ENCODE data around the gene F7. TPM values are rescaled to one million over a fixed set of nuclear protein-coding genes. Genes with fewer than 3 reads are reported as not detected.

The F7 gene
- total RNA-seq, 4 donors from 2014 or later = 0.12 to 0.54 TPM; not detected in 2

DNA sequence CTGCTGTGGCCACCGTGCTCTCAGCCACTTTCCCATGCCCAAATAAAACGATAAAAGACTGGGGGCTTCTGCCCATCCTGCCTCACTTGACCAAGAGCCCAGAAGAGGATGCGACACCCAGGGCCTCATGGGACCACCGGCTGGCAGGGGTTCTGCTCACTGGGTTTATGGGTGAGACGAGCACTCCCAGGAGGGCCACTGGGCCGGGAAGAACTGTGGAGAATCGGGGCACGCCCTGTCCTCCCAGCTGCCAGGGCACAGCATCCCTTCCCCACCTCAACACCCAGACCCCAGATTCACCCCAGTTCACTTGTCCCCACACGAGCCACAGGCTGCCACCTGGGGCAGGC is 12.3 kb downstream of the F7 start:
- H3K9me3 ChIP-seq = no peaks in the 10 kb centered on the region
- H3K36me3 ChIP-seq = no peaks in the 10 kb centered on the region
- no peak for ATAC-seq
- no peak overlapping the region for H3K4me3 ChIP-seq
- H3K27ac ChIP-seq = no peak overlapping the region
- H3K27me3 ChIP-seq = peaks cover 35% of the 10 kb centered on the region
- no CpG with 5 or more reads among the region's 9 CpGs for WGBS, 2 donors (ENCODE audit: low coverage in 1 of 2)
- peaks cover 0 to 11% (median 0%) of the 10 kb centered on the region in 3 donors for H3K4me1 ChIP-seq
- TF ChIP-seq EP300 (IDR thresholded peaks at IDR 0.05) (no peak), POLR2A (IDR thresholded peaks at IDR 0.05) (no peak), POLR2AphosphoS5 (IDR thresholded peaks at IDR 0.05) (no peak)
- TF ChIP-seq, protein P1, sequence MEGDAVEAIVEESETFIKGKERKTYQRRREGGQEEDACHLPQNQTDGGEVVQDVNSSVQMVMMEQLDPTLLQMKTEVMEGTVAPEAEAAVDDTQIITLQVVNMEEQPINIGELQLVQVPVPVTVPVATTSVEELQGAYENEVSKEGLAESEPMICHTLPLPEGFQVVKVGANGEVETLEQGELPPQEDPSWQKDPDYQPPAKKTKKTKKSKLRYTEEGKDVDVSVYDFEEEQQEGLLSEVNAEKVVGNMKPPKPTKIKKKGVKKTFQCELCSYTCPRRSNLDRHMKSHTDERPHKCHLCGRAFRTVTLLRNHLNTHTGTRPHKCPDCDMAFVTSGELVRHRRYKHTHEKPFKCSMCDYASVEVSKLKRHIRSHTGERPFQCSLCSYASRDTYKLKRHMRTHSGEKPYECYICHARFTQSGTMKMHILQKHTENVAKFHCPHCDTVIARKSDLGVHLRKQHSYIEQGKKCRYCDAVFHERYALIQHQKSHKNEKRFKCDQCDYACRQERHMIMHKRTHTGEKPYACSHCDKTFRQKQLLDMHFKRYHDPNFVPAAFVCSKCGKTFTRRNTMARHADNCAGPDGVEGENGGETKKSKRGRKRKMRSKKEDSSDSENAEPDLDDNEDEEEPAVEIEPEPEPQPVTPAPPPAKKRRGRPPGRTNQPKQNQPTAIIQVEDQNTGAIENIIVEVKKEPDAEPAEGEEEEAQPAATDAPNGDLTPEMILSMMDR (IDR thresholded peaks at IDR 0.05) = no peak

DNA sequence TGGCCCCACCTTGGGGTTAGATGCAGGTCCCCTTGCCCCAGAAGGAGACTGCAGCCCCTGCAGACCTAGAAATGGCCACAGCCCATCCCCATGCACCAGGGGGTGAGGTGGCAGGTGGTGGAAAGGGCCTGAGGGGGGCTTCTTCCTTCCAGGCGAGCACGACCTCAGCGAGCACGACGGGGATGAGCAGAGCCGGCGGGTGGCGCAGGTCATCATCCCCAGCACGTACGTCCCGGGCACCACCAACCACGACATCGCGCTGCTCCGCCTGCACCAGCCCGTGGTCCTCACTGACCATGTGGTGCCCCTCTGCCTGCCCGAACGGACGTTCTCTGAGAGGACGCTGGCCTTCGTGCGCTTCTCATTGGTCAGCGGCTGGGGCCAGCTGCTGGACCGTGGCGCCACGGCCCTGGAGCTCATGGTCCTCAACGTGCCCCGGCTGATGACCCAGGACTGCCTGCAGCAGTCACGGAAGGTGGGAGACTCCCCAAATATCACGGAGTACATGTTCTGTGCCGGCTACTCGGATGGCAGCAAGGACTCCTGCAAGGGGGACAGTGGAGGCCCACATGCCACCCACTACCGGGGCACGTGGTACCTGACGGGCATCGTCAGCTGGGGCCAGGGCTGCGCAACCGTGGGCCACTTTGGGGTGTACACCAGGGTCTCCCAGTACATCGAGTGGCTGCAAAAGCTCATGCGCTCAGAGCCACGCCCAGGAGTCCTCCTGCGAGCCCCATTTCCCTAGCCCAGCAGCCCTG is 12.8 kb downstream of the F7 start:
- ATAC-seq = no peak
- H3K4me1 ChIP-seq = peaks cover 0 to 16% (median 0%) of the 10 kb centered on the region in 3 donors
- TF ChIP-seq, protein P1 (IDR thresholded peaks at IDR 0.05) = no peak
- TF ChIP-seq EP300 (IDR thresholded peaks at IDR 0.05) = no peak
- TF ChIP-seq POLR2A (IDR thresholded peaks at IDR 0.05) = no peak
- H3K27me3 ChIP-seq = peaks cover 35% of the 10 kb centered on the region
- H3K36me3 ChIP-seq = no peaks in the 10 kb centered on the region
- no peak overlapping the region for H3K4me3 ChIP-seq
- 53% methylated on average over 3 of the region's 42 CpGs; no CpG with 5 or more reads in 1 of the 2 donors for WGBS, 2 donors (ENCODE audit: low coverage in 1 of 2)
- H3K27ac ChIP-seq = no peak overlapping the region
- H3K9me3 ChIP-seq = no peaks in the 10 kb centered on the region

DNA sequence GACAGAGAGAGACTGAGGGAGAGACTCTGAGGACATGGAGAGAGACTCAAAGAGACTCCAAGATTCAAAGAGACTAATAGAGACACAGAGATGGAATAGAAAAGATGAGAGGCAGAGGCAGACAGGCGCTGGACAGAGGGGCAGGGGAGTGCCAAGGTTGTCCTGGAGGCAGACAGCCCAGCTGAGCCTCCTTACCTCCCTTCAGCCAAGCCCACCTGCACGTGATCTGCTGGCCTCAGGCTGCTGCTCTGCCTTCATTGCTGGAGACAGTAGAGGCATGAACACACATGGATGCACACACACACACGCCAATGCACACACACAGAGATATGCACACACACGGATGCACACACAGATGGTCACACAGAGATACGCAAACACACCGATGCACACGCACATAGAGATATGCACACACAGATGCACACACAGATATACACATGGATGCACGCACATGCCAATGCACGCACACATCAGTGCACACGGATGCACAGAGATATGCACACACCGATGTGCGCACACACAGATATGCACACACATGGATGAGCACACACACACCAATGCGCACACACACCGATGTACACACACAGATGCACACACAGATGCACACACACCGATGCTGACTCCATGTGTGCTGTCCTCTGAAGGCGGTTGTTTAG is 13.7 kb downstream of the F7 start:
- WGBS, 2 donors (ENCODE audit: low coverage in 1 of 2) = 90% methylated on average over 6 of the region's 16 CpGs; no CpG with 5 or more reads in 1 of the 2 donors
- no peak for ATAC-seq
- Histone ChIP-seq H3K4me1 (peaks cover 0 to 23% (median 0%) of the 10 kb centered on the region in 3 donors), H3K27me3 (peaks cover 31% of the 10 kb centered on the region), H3K36me3 (no peaks in the 10 kb centered on the region), H3K9me3 (no peaks in the 10 kb centered on the region), H3K27ac (no peak overlapping the region), H3K4me3 (no peak overlapping the region)
- no peak for TF ChIP-seq POLR2A (IDR thresholded peaks at IDR 0.05)
- no peak for TF ChIP-seq POLR2AphosphoS5 (IDR thresholded peaks at IDR 0.05)
- no peak for TF ChIP-seq EP300 (IDR thresholded peaks at IDR 0.05)
- TF ChIP-seq, protein P1 (IDR thresholded peaks at IDR 0.05) = no peak

DNA sequence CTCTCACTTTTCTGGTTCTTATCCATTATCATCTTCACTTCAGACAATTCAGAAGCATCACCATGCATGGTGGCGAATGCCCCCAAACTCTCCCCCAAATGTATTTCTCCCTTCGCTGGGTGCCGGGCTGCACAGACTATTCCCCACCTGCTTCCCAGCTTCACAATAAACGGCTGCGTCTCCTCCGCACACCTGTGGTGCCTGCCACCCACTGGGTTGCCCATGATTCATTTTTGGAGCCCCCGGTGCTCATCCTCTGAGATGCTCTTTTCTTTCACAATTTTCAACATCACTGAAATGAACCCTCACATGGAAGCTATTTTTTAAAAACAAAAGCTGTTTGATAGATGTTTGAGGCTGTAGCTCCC is 14.2 kb downstream of the F7 start:
- H3K4me1 ChIP-seq = peaks cover 0 to 23% (median 0%) of the 10 kb centered on the region in 3 donors
- H3K27me3 ChIP-seq = peaks cover 26% of the 10 kb centered on the region
- no peak overlapping the region for H3K4me3 ChIP-seq
- H3K27ac ChIP-seq = no peak overlapping the region
- no peak for ATAC-seq
- TF ChIP-seq POLR2A (IDR thresholded peaks at IDR 0.05) = no peak
- TF ChIP-seq POLR2AphosphoS5 (IDR thresholded peaks at IDR 0.05) = no peak
- TF ChIP-seq, protein P1 (IDR thresholded peaks at IDR 0.05) = no peak
- TF ChIP-seq EP300 (IDR thresholded peaks at IDR 0.05) = no peak
- WGBS, 2 donors (ENCODE audit: low coverage in 1 of 2) = 88 to 100% methylated on average over 1 to 7 of the region's 7 CpGs
- H3K36me3 ChIP-seq = no peaks in the 10 kb centered on the region
- H3K9me3 ChIP-seq = no peaks in the 10 kb centered on the region
